PFSK-1 (cell line): Measurements from ENCODE around the gene MAGEB1.

Experiments
- FOXP2 ChIP-seq: optimal IDR thresholded peaks from 2 replicates; pipeline ENCODE3; 2011; ENCODE audit warnings: borderline replicate concordance, control low read depth, inconsistent platforms; ENCODE audit not compliant: insufficient read depth; ENCODE audit errors: extremely low read length, extremely low read depth
- POLR2AphosphoS5 ChIP-seq: IDR thresholded peaks from 2 replicates; pipeline ENCODE4 v1.6.1; 2012; ENCODE audit warnings: low read depth, mild to moderate bottlenecking, control low read depth, low read length, moderate library complexity
- REST ChIP-seq, 2 experiments: IDR thresholded peaks; 2 replicates each; pipeline versions ENCODE4 v1.6.1 to v1.8.0; 2011 to 2012; ENCODE audit warnings: low read depth in 2 of 2, low read length in 2 of 2, control low read depth in 1 of 2, inconsistent platforms in 1 of 2, mild to moderate bottlenecking in 1 of 2, moderate library complexity in 1 of 2; ENCODE audit not compliant: insufficient read depth in 1 of 2
- SIN3A ChIP-seq: IDR thresholded peaks from 2 replicates; pipeline ENCODE4 v1.6.1; 2012; ENCODE audit warnings: mild to moderate bottlenecking, low read length, moderate library complexity, borderline replicate concordance; ENCODE audit not compliant: insufficient read depth
- TAF1 ChIP-seq: IDR thresholded peaks from 2 replicates; pipeline ENCODE4 v1.6.1; 2012; ENCODE audit warnings: low read length, control low read depth, borderline replicate concordance; ENCODE audit not compliant: insufficient read depth

- TF ChIP-seq REST (IDR thresholded peaks at IDR 0.05; ENCODE audit: insufficient read depth in 1 of 2, low read depth in 2 of 2, low read length in 2 of 2): no peak
- TF ChIP-seq TAF1: no peak
- no peak for TF ChIP-seq SIN3A
- TF ChIP-seq POLR2AphosphoS5: no peak
- no peak for TF ChIP-seq FOXP2
Measured at GRCh38 chrX:30275498-30275897, 28.6 kb downstream of the MAGEB1 start.
